Measurements from ENCODE around the gene LIPJ. TPM values are rescaled to one million over a fixed set of nuclear protein-coding genes. Genes with fewer than 3 reads are reported as not detected.
A peak's percentile ranks its signal among the peaks of the same experiment; 100 is the strongest.

The LIPJ gene
- total RNA-seq, 1 experiment from 2014 or later = not detected

GRCh38 chr10:88546497-88546896 is 40.1 kb upstream of the LIPJ start:
- Mint-ChIP-seq H3K4me1 (ENCODE audit: low read depth, unreplicated experiment) (no peaks in the 10 kb centered on the region), H3K9me3 (ENCODE audit: low read depth, unreplicated experiment) (no peaks in the 10 kb centered on the region), H3K27me3 (ENCODE audit: unreplicated experiment) (no peaks in the 10 kb centered on the region), H3K4me3 (ENCODE audit: low read depth, unreplicated experiment) (no peak overlapping the region), H3K36me3 (ENCODE audit: insufficient read depth, unreplicated experiment) (no peaks in the 10 kb centered on the region), H3K27ac (ENCODE audit: unreplicated experiment) (no peak overlapping the region)
- CTCF ChIA-PET = no interaction called here
- intact Hi-C loops (cut with micrococcal nuclease; ENCODE audit: unreplicated experiment) = no loop called here
- no peak for TF ChIP-seq CTCF (IDR thresholded peaks at IDR 0.05; ENCODE audit: unreplicated experiment)
- BruUV-seq (replicated peaks) = no TSS peak
- DNase-seq = no peak

- CTCF ChIA-PET = no interaction called here
- no TSS peak for BruUV-seq (replicated peaks)
- Mint-ChIP-seq H3K36me3 (ENCODE audit: insufficient read depth, unreplicated experiment) (no peaks in the 10 kb centered on the region), H3K4me1 (ENCODE audit: low read depth, unreplicated experiment) (peaks cover 8% of the 10 kb centered on the region), H3K4me3 (ENCODE audit: low read depth, unreplicated experiment) (no peak overlapping the region), H3K27me3 (ENCODE audit: unreplicated experiment) (no peaks in the 10 kb centered on the region), H3K9me3 (ENCODE audit: low read depth, unreplicated experiment) (no peaks in the 10 kb centered on the region), H3K27ac (ENCODE audit: unreplicated experiment) (no peak overlapping the region)
- no peak for DNase-seq
- no peak for TF ChIP-seq CTCF (IDR thresholded peaks at IDR 0.05; ENCODE audit: unreplicated experiment)
- intact Hi-C loops (cut with micrococcal nuclease; ENCODE audit: unreplicated experiment) = loop anchor here (5.0 kb wide), 2 partner anchors 79 to 689 kb away; partner anchors contain the start of genes KLLN and PTEN
Measured at GRCh38 chr10:88551246-88551645, 35.3 kb upstream of the LIPJ start.

DNA sequence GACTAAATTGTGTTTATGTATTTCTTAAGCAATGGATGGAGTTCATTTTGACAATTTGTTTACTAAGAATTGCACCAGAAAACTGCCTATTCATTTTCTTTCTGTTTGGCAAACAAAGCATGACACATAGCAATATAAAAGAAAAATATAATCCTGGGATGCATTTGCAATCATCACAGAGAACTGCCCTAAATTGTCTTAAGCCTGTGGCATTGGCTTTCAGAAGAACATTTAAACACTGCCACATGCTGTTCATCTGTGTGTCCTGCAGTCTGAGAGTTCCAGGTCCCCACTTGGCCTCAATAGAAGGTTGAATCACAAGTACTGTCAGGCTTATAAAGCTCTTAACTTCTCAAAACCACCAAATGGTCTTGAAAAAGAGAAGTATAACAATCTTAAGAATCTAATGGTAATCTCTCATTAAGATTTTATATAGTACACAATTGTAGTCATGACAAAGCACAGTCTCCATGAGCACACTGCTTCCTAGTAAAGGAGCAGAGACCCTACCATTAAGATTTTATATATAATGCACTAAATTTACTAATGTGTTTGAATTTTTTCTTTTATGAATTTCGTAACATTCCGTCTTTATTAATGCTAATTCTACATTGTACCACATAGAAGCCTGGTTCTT is 33.3 kb upstream of the LIPJ start:
- intact Hi-C loops (cut with micrococcal nuclease; ENCODE audit: unreplicated experiment) = loop anchor here (1.0 to 5.0 kb wide), 3 partner anchors 81 to 691 kb away; partner anchors contain the start of genes KLLN and PTEN
- peaks cover 8% of the 10 kb centered on the region for H3K4me1 Mint-ChIP-seq (ENCODE audit: low read depth, unreplicated experiment)
- CTCF ChIA-PET = interaction anchor here (0.5 to 1.1 kb wide), 3 partner anchors 14 to 778 kb away, joined by 3 to 4 read pairs (median 3); no protein-coding TSS in a partner anchor
- no peaks in the 10 kb centered on the region for H3K9me3 Mint-ChIP-seq (ENCODE audit: low read depth, unreplicated experiment)
- no TSS peak for BruUV-seq (replicated peaks)
- DNase-seq = peak; percentile 9
- no peaks in the 10 kb centered on the region for H3K27me3 Mint-ChIP-seq (ENCODE audit: unreplicated experiment)
- no peaks in the 10 kb centered on the region for H3K36me3 Mint-ChIP-seq (ENCODE audit: insufficient read depth, unreplicated experiment)
- no peak overlapping the region for H3K4me3 Mint-ChIP-seq (ENCODE audit: low read depth, unreplicated experiment)
- peak; percentile 39 for TF ChIP-seq CTCF (IDR thresholded peaks at IDR 0.05; ENCODE audit: unreplicated experiment)
- no peak overlapping the region for H3K27ac Mint-ChIP-seq (ENCODE audit: unreplicated experiment)

DNA sequence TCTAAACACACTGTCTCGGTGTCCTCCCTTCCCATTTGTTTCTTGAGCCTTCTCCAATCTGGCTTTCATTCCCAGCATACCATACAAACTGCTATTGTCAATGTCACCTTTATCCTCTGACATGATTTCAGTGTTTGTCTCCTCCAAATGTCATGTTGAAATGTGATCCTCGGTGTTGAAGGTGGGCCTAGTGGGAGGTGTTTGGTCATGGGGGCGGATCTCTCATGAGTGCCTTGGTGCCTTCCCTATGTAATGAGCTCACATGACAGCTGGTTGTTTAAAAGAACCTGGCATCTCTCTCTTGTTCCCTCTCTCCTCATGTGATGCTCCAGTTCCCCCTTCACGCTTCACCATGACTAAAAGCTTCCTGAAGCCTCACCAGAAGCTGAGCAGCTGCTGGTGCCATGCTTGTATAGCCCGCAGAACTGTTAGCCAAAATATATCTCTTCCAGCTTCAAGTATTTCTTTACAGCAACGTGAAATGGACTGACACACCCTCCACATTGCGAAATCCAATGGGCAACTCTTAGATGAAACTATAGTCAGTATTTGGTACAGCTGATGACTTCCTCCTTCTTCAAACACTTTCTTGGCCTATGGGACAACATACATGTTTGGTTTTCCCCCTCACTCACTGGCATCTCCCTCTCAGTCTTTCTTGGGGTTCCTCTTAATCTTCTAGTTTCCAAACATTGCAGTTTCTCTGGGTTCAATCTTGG is 31.2 kb upstream of the LIPJ start:
- Mint-ChIP-seq H3K27ac (ENCODE audit: unreplicated experiment) (no peak overlapping the region), H3K36me3 (ENCODE audit: insufficient read depth, unreplicated experiment) (no peaks in the 10 kb centered on the region), H3K9me3 (ENCODE audit: low read depth, unreplicated experiment) (no peaks in the 10 kb centered on the region), H3K4me3 (ENCODE audit: low read depth, unreplicated experiment) (no peak overlapping the region), H3K27me3 (ENCODE audit: unreplicated experiment) (no peaks in the 10 kb centered on the region), H3K4me1 (ENCODE audit: low read depth, unreplicated experiment) (peaks cover 8% of the 10 kb centered on the region)
- BruUV-seq (replicated peaks) = no TSS peak
- no peak for DNase-seq
- no peak for TF ChIP-seq CTCF (IDR thresholded peaks at IDR 0.05; ENCODE audit: unreplicated experiment)
- CTCF ChIA-PET = no interaction called here
- intact Hi-C loops (cut with micrococcal nuclease; ENCODE audit: unreplicated experiment) = no loop called here
